ENCODE data around the gene ARHGAP6. TPM values are rescaled to one million over a fixed set of nuclear protein-coding genes. Genes with fewer than 3 reads are reported as not detected.

The ARHGAP6 gene
- total and polyA plus RNA-seq, 2 of the 4 experiments (the other 2 are of a cell fraction) = 1.4 to 1.8 TPM

DNA sequence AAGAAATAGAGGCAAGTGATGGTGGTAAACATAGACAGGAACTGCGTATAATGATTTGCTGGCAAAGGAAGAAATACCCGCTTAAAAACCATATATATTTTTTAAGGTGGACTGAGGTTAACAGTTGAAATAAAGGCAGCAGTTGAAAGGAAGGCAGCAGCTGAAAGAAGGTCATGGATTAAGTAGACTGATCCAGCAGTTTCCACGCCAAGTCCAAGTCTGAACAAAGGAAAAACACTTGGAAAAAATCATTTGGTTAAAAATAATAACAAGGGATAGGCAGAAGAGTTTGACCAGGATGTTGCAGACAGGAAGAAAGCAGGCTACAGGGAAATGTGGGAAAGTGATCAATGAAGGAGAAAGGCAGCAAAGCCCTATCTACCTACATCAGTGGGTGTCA is 278.9 kb downstream of the ARHGAP6 start:
- Histone ChIP-seq H3K4me1 (ENCODE audit: control insufficient read depth, insufficient read depth, low read length) (peaks cover 3% of the 10 kb centered on the region), H3K79me1 (ENCODE audit: low read depth in 1 of 2, low read length in 2 of 2) (no peaks in the 10 kb centered on the region), H4K20me1 (ENCODE audit: insufficient read depth, low read length) (no peaks in the 10 kb centered on the region), H2AK9ac (replicated peaks; ENCODE audit: low read depth, low read length, poor library complexity) (no peak overlapping the region), H4K91ac (ENCODE audit: insufficient read depth, low read depth, low read length) (no peak overlapping the region), H2BK120ac (ENCODE audit: low read depth, low read length) (no peak overlapping the region), H3K23ac (ENCODE audit: low read depth, low read length) (no peak overlapping the region), H4K8ac (ENCODE audit: low read depth in 2 of 2, low read length in 2 of 2) (peak overlapping the region in 1 of 2 experiments; percentile 25; a peak in 1 of 4 replicates), H3K36me3 (ENCODE audit: control insufficient read depth, insufficient read depth, low read length) (no peaks in the 10 kb centered on the region), H3K27me3 (ENCODE audit: control insufficient read depth, insufficient read depth, low read length) (no peaks in the 10 kb centered on the region), H3K9ac (ENCODE audit: low read depth, low read length) (no peak overlapping the region), H3K56ac (ENCODE audit: extremely low read depth, insufficient read depth, low read length) (no peak overlapping the region), H2BK5ac (ENCODE audit: low read depth, low read length, poor library complexity, severe bottlenecking) (no peak overlapping the region), H3K27ac (ENCODE audit: insufficient read depth, low read length) (no peak overlapping the region), H2AK5ac (ENCODE audit: low read depth, low read length) (no peak overlapping the region), H3K4me3 (ENCODE audit: insufficient read depth, low read depth, low read length) (no peak overlapping the region), H2BK20ac (ENCODE audit: low read depth, low read length) (peak overlapping the region; percentile 14), H4K5ac (ENCODE audit: low read depth, low read length) (no peak overlapping the region), H3K4me2 (ENCODE audit: low read depth, low read length) (no peak overlapping the region), H2AFZ (replicated peaks; ENCODE audit: low read length, poor library complexity) (peak overlapping the region; percentile 21), H3K14ac (replicated peaks; ENCODE audit: low read depth, low read length) (no peak overlapping the region), H3K9me3 (ENCODE audit: control insufficient read depth, insufficient read depth, low read length) (no peaks in the 10 kb centered on the region), H3K18ac (ENCODE audit: low read depth, low read length) (no peak overlapping the region), H3K9me1 (ENCODE audit: insufficient read depth, low read length) (peaks cover 3% of the 10 kb centered on the region; the same call in 1 of the 2 replicates), H2BK15ac (ENCODE audit: low read depth, low read length) (peak overlapping the region; percentile 80; the same call in 1 of the 3 replicates), H3K4ac (ENCODE audit: low read depth, low read length) (no peak overlapping the region)
- TF ChIP-seq CEBPB (IDR thresholded peaks at IDR 0.05; ENCODE audit: low read depth, low read length) = no peak
- TF ChIP-seq, protein P1, sequence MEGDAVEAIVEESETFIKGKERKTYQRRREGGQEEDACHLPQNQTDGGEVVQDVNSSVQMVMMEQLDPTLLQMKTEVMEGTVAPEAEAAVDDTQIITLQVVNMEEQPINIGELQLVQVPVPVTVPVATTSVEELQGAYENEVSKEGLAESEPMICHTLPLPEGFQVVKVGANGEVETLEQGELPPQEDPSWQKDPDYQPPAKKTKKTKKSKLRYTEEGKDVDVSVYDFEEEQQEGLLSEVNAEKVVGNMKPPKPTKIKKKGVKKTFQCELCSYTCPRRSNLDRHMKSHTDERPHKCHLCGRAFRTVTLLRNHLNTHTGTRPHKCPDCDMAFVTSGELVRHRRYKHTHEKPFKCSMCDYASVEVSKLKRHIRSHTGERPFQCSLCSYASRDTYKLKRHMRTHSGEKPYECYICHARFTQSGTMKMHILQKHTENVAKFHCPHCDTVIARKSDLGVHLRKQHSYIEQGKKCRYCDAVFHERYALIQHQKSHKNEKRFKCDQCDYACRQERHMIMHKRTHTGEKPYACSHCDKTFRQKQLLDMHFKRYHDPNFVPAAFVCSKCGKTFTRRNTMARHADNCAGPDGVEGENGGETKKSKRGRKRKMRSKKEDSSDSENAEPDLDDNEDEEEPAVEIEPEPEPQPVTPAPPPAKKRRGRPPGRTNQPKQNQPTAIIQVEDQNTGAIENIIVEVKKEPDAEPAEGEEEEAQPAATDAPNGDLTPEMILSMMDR (conservative IDR thresholded peaks at IDR 0.05; ENCODE audit: low read depth, low read length) = no peak
- TF ChIP-seq, protein P2, sequence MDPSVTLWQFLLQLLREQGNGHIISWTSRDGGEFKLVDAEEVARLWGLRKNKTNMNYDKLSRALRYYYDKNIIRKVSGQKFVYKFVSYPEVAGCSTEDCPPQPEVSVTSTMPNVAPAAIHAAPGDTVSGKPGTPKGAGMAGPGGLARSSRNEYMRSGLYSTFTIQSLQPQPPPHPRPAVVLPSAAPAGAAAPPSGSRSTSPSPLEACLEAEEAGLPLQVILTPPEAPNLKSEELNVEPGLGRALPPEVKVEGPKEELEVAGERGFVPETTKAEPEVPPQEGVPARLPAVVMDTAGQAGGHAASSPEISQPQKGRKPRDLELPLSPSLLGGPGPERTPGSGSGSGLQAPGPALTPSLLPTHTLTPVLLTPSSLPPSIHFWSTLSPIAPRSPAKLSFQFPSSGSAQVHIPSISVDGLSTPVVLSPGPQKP (IDR thresholded peaks at IDR 0.05; ENCODE audit: borderline replicate concordance, low read depth, low read length) = no peak
- TF ChIP-seq NFE2L2 (IDR thresholded peaks at IDR 0.05; ENCODE audit: low read depth, low read length) = no peak
- no peak for TF ChIP-seq POLR2A (IDR thresholded peaks at IDR 0.05; ENCODE audit: low read depth, low read length)
- TF ChIP-seq SMC3 (IDR thresholded peaks at IDR 0.05; ENCODE audit: low read depth, low read length) = no peak
- TF ChIP-seq FOS (IDR thresholded peaks at IDR 0.05; ENCODE audit: low read depth, low read length) = no peak
- no peak for TF ChIP-seq CHD1 (IDR thresholded peaks at IDR 0.05; ENCODE audit: low read depth, low read length)
- no peak for TF ChIP-seq MAZ (IDR thresholded peaks at IDR 0.05; ENCODE audit: borderline replicate concordance, low read depth, low read length)
- TF ChIP-seq RAD21 (IDR thresholded peaks at IDR 0.05; ENCODE audit: low read length) = no peak
- no peak for TF ChIP-seq RFX5 (IDR thresholded peaks at IDR 0.05; ENCODE audit: low read depth, low read length)
- TF ChIP-seq, protein P3, sequence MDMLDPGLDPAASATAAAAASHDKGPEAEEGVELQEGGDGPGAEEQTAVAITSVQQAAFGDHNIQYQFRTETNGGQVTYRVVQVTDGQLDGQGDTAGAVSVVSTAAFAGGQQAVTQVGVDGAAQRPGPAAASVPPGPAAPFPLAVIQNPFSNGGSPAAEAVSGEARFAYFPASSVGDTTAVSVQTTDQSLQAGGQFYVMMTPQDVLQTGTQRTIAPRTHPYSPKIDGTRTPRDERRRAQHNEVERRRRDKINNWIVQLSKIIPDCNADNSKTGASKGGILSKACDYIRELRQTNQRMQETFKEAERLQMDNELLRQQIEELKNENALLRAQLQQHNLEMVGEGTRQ (IDR thresholded peaks at IDR 0.05; ENCODE audit: low read depth, low read length) = no peak
- intact Hi-C loops (cut with micrococcal nuclease) = no loop called here
- CTCF ChIA-PET = no interaction called here
- POLR2A ChIA-PET (ENCODE audit: unreplicated experiment) = no interaction called here
- BruUV-seq (replicated peaks) = no TSS peak
- dilution Hi-C loops (cut with HindIII; ENCODE audit: low sequenced_read_pairs, unreplicated experiment) = no loop called here
- no CpG with 5 or more reads among the region's 3 CpGs for WGBS, 2 experiments (ENCODE audit: extremely low coverage in 2 of 2, insufficient read length in 1 of 2)
- ATAC-seq (ENCODE audit: low read depth) = no peak
- no peak for DNase-seq
- in situ Hi-C loops (cut with MboI; ENCODE audit: low sequenced_read_pairs) = loop anchor here (10.0 kb wide), 1 partner anchor 128 kb away; no protein-coding TSS in a partner anchor
